Measurements from ENCODE around the gene DBF4B. TPM values are rescaled to one million over a fixed set of nuclear protein-coding genes. Genes with fewer than 3 reads are reported as not detected.

Gene DBF4B
- total RNA-seq, 1 donor from 2014 or later = 16.4 TPM

- DNase-seq (ENCODE audit: low spot score) = peak; percentile 81
- Mint-ChIP-seq H3K27me3 (ENCODE audit: unreplicated experiment) (peaks cover 14% of the 10 kb centered on the region), H3K27ac (ENCODE audit: unreplicated experiment) (no peak overlapping the region), H3K4me3 (ENCODE audit: unreplicated experiment) (no peak overlapping the region), H3K9me3 (ENCODE audit: unreplicated experiment) (no peaks in the 10 kb centered on the region), H3K36me3 (ENCODE audit: low read depth, unreplicated experiment) (no peaks in the 10 kb centered on the region), H3K4me1 (ENCODE audit: unreplicated experiment) (peaks cover 18% of the 10 kb centered on the region)
- TF ChIP-seq, protein P1, sequence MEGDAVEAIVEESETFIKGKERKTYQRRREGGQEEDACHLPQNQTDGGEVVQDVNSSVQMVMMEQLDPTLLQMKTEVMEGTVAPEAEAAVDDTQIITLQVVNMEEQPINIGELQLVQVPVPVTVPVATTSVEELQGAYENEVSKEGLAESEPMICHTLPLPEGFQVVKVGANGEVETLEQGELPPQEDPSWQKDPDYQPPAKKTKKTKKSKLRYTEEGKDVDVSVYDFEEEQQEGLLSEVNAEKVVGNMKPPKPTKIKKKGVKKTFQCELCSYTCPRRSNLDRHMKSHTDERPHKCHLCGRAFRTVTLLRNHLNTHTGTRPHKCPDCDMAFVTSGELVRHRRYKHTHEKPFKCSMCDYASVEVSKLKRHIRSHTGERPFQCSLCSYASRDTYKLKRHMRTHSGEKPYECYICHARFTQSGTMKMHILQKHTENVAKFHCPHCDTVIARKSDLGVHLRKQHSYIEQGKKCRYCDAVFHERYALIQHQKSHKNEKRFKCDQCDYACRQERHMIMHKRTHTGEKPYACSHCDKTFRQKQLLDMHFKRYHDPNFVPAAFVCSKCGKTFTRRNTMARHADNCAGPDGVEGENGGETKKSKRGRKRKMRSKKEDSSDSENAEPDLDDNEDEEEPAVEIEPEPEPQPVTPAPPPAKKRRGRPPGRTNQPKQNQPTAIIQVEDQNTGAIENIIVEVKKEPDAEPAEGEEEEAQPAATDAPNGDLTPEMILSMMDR (IDR thresholded peaks at IDR 0.05; ENCODE audit: unreplicated experiment) = peak; percentile 87
Observed at GRCh38 chr17:44779211-44780025, 71.0 kb downstream of the DBF4B start.

DNA sequence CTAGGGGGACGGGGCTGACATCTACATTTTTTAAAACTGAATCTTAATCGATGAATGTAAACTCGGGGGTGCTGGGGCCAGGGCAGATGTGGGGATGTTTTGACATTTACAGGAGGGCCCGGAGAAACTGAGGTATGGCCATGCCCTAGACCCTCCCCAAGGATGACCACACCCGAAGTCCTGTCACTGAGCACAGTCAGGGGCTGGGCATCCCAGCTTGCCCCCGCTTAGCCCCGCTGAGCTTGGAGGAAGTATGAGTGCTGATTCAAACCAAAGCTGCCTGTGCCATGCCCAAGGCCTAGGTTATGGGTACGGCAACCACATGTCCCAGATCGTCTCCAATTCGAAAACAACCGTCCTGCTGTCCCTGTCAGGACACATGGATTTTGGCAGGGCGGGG is 71.7 kb downstream of the DBF4B start:
- Mint-ChIP-seq H3K27me3 (ENCODE audit: unreplicated experiment) (peaks cover 14% of the 10 kb centered on the region), H3K27ac (ENCODE audit: unreplicated experiment) (no peak overlapping the region), H3K9me3 (ENCODE audit: unreplicated experiment) (no peaks in the 10 kb centered on the region), H3K36me3 (ENCODE audit: low read depth, unreplicated experiment) (no peaks in the 10 kb centered on the region), H3K4me1 (ENCODE audit: unreplicated experiment) (peaks cover 18% of the 10 kb centered on the region), H3K4me3 (ENCODE audit: unreplicated experiment) (no peak overlapping the region)
- TF ChIP-seq, protein P1 (IDR thresholded peaks at IDR 0.05; ENCODE audit: unreplicated experiment) = no peak
- DNase-seq (ENCODE audit: low spot score) = no peak

- no peaks in the 10 kb centered on the region for H3K36me3 Mint-ChIP-seq (ENCODE audit: low read depth, unreplicated experiment)
- H3K27ac Mint-ChIP-seq (ENCODE audit: unreplicated experiment) = no peak overlapping the region
- no peak overlapping the region for H3K4me3 Mint-ChIP-seq (ENCODE audit: unreplicated experiment)
- no peaks in the 10 kb centered on the region for H3K9me3 Mint-ChIP-seq (ENCODE audit: unreplicated experiment)
- peaks cover 14% of the 10 kb centered on the region for H3K27me3 Mint-ChIP-seq (ENCODE audit: unreplicated experiment)
- TF ChIP-seq, protein P1 (IDR thresholded peaks at IDR 0.05; ENCODE audit: unreplicated experiment) = no peak
- H3K4me1 Mint-ChIP-seq (ENCODE audit: unreplicated experiment) = peaks cover 18% of the 10 kb centered on the region
- DNase-seq (ENCODE audit: low spot score) = no peak
Observed at GRCh38 chr17:44780845-44781480, 72.5 kb downstream of the DBF4B start.

GRCh38 chr17:44781551-44782325 is 73.3 kb downstream of the DBF4B start:
- peak overlapping the region; percentile 30 for H3K27ac Mint-ChIP-seq (ENCODE audit: unreplicated experiment)

More at GRCh38 chr17:44781551-44782325, 73.3 kb downstream of the DBF4B start:
- TF ChIP-seq, protein P1 (IDR thresholded peaks at IDR 0.05; ENCODE audit: unreplicated experiment) = no peak
- Mint-ChIP-seq H3K9me3 (ENCODE audit: unreplicated experiment) (no peaks in the 10 kb centered on the region), H3K4me1 (ENCODE audit: unreplicated experiment) (peaks cover 18% of the 10 kb centered on the region), H3K4me3 (ENCODE audit: unreplicated experiment) (no peak overlapping the region), H3K36me3 (ENCODE audit: low read depth, unreplicated experiment) (no peaks in the 10 kb centered on the region), H3K27me3 (ENCODE audit: unreplicated experiment) (peaks cover 12% of the 10 kb centered on the region)
- no peak for DNase-seq (ENCODE audit: low spot score)

Data from endothelial cell (in vitro differentiated cells).